Activated naive CD8-positive, alpha-beta T cell treated with anti-CD3 and anti-CD28 coated beads, Interleukin-2, amount 10 ng/mL, durations not matched to agents 7 days and 5 days (primary cell): Measurements from ENCODE around the gene SASS6. TPM values are rescaled to one million over a fixed set of nuclear protein-coding genes. Genes with fewer than 3 reads are reported as not detected.

ENCODE experiments used
- ATAC-seq: fragments of 150-1000 bp; cut with Tn5 transposase; one replicate; pipeline ENCODE4 v1.10.0; 2021; ENCODE audit warnings: low read depth, moderate library complexity
- POLR2A ChIA-PET: fragments of 350-600 bp; sonication (Branson Sonifier 250); formaldehyde crosslinking; loops from one replicate; lab custom pipeline; 2021; ENCODE audit warnings: antibody characterized with exemption; lab: Charles Lee
- DNase-seq: peaks from one replicate; pipeline ENCODE4 v3.0.0; 2021
- H3K27ac Mint-ChIP-seq: one replicate; pipeline ENCODE4 v1.8.0; 2022; ENCODE audit warnings: mild to moderate bottlenecking, mixed read lengths
- H3K27me3 Mint-ChIP-seq: one replicate; pipeline ENCODE4 v1.8.0; 2022; ENCODE audit warnings: mild to moderate bottlenecking, moderate library complexity, mixed read lengths
- H3K36me3 Mint-ChIP-seq: one replicate; pipeline ENCODE4 v1.8.0; 2021; ENCODE audit warnings: mild to moderate bottlenecking, mixed read lengths
- H3K4me1 Mint-ChIP-seq: one replicate; pipeline ENCODE4 v1.8.0; 2021; ENCODE audit warnings: mixed read lengths
- H3K4me3 Mint-ChIP-seq: one replicate; pipeline ENCODE4 v1.8.0; 2022; ENCODE audit warnings: mild to moderate bottlenecking, moderate library complexity, mixed read lengths
- H3K9me3 Mint-ChIP-seq: one replicate; pipeline ENCODE4 v1.8.0; 2021; ENCODE audit warnings: mixed read lengths
- total RNA-seq, 2 experiments: library from RNA; stranded (reverse); gene quantifications; one replicate each; pipeline ENCODE4 v1.2.3, GENCODE V29; 2021

Gene SASS6
- total RNA-seq, 2 experiments from 2014 or later = 11.8 to 13.6 TPM

DNA sequence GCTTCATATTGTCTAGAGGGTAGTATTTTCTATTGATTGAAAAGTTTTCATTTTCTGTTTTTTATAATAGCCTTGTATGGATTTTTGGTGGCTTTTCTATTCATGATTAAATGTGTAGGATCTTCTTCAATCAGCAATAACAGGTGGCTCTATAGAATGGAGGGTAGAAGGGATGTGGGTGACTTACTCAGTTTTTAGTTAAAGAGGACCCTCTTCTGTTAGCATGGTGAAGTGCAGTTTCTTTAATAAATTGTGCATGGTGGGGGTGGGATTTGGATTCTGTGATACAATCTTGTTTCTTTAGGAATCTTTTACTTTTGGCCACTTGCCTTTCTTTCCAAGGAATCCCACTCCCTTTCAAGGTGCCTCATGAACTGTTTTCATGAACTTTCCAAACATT, 98.3 kb downstream of the SASS6 start:
- ATAC-seq (no peak), DNase-seq (no peak)
- H3K27ac Mint-ChIP-seq = no peak overlapping the region
- POLR2A ChIA-PET = no interaction called here
- peaks cover 22% of the 10 kb centered on the region for H3K4me1 Mint-ChIP-seq
- no peaks in the 10 kb centered on the region for H3K27me3 Mint-ChIP-seq
- no peak overlapping the region for H3K4me3 Mint-ChIP-seq
- no peaks in the 10 kb centered on the region for H3K9me3 Mint-ChIP-seq
- peaks cover 9% of the 10 kb centered on the region for H3K36me3 Mint-ChIP-seq

Other genes with a start within 250 kb of the SASS6 start
- gene SLC35A3, start 162.9 kb downstream of the SASS6 start, total RNA-seq = 10 to 100 TPM; 21.5 to 23.3 TPM
- gene TRMT13, start 233 bp upstream of the SASS6 start, total RNA-seq = 10 to 100 TPM; 29.8 to 32.8 TPM
- gene LRRC39, start 45.3 kb upstream of the SASS6 start, total RNA-seq = under 1 TPM; 0.94 to 0.96 TPM
- gene DBT, start 116.9 kb upstream of the SASS6 start, total RNA-seq = 10 to 100 TPM; 12.2 to 13.4 TPM
- gene RTCA, start 133.3 kb upstream of the SASS6 start, total RNA-seq = 10 to 100 TPM; 47.7 to 48.1 TPM
- 10 to 100 TPM; 39.9 to 44.9 TPM for gene CDC14A, start 219.6 kb upstream of the SASS6 start, total RNA-seq